ENCODE measurements around the gene IDI2.

DNA sequence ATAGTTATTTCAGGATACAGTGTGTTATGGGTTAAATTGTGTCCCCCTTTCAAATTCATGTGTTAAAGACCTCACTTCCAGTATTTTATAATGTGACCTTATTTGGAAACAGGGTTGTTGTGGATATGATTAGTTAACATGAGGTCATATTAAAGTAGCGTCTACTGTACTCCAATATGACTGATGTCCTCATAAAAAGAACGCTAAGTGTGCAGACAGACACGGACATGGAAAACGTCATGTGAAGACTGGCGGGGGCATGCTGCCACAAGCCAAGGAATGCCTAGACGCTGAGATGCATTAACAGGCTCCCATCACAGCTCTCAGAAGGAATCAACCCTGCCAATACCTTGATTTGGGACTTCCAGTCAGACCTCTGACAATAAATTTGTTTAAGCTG lies 29.0 kb upstream of the IDI2 start:
- TF ChIP-seq POLR2A (IDR thresholded peaks at IDR 0.05; ENCODE audit: low read depth, low read length) (no peak), SPI1 (IDR thresholded peaks at IDR 0.05; ENCODE audit: low read depth, low read length) (no peak), POLR2AphosphoS5 (IDR thresholded peaks at IDR 0.05; ENCODE audit: low read depth, low read length) (no peak), TAF1 (IDR thresholded peaks at IDR 0.05; ENCODE audit: low read depth, low read length) (no peak)

All from GM12891 (cell line).